Fibroblast of pulmonary artery (primary cell): ENCODE results near the gene CNOT1.
"Not testable (repeated sequence)": the region's sequence is repeated elsewhere in the genome, so short reads cannot be mapped to it uniquely, and the experiment has no call there.

ENCODE experiments used
- DNase-seq: peaks from one replicate; pipeline ENCODE4 v3.0.0-alpha.2; 2010; ENCODE audit warnings: low read depth
- H3K4me3 ChIP-seq: replicated peaks from 2 replicates; pipeline ENCODE4 v1.5.1; 2011; ENCODE audit warnings: low read depth, mild to moderate bottlenecking, control low read depth, low read length, moderate library complexity
- CTCF ChIP-seq: IDR thresholded peaks from 2 replicates; pipeline ENCODE4 v1.5.1; 2011; ENCODE audit warnings: mild to moderate bottlenecking, control low read depth, low read length, inconsistent platforms; ENCODE audit errors: missing control alignments

CNOT1 gene

GRCh38 chr16:58624209-58624608 is 5.4 kb downstream of the CNOT1 start:
- DNase-seq = no peak
- no peak for TF ChIP-seq CTCF
- H3K4me3 ChIP-seq = no peak overlapping the region

GRCh38 chr16:58620396-58620795 is 9.2 kb downstream of the CNOT1 start:
- no peak for TF ChIP-seq CTCF
- H3K4me3 ChIP-seq = no peak overlapping the region
- DNase-seq = no peak

- no peak for TF ChIP-seq CTCF
- no peak for DNase-seq
- H3K4me3 ChIP-seq = no peak overlapping the region
Measured at GRCh38 chr16:58615280-58615679, 14.3 kb downstream of the CNOT1 start.

GRCh38 chr16:58614860-58615259 is 14.8 kb downstream of the CNOT1 start:
- no peak overlapping the region for H3K4me3 ChIP-seq
- no peak for TF ChIP-seq CTCF
- DNase-seq = no peak

- no peak overlapping the region for H3K4me3 ChIP-seq
- peak; percentile 20 for DNase-seq
Measured at GRCh38 chr16:58614212-58614611, 15.4 kb downstream of the CNOT1 start.

GRCh38 chr16:58612965-58613364 is 16.7 kb downstream of the CNOT1 start:
- not testable (repeated sequence) for H3K4me3 ChIP-seq

More at GRCh38 chr16:58614212-58614611, 15.4 kb downstream of the CNOT1 start:
- no peak for TF ChIP-seq CTCF

GRCh38 chr16:58608601-58609136 is 21.0 kb downstream of the CNOT1 start:
- TF ChIP-seq CTCF = no peak
- no peak for DNase-seq
- H3K4me3 ChIP-seq = no peak overlapping the region

More at GRCh38 chr16:58612965-58613364, 16.7 kb downstream of the CNOT1 start:
- not testable (repeated sequence) for DNase-seq

GRCh38 chr16:58605562-58605961 is 24.1 kb downstream of the CNOT1 start:
- DNase-seq = no peak
- no peak overlapping the region for H3K4me3 ChIP-seq
- TF ChIP-seq CTCF = no peak
